ENCODE results near the gene ABO.

ABO gene

GRCh38 chr9:133248726-133249295 is 26.2 kb downstream of the ABO start:
- no peak for TF ChIP-seq CTCF (conservative IDR thresholded peaks at IDR 0.05; ENCODE audit: low read length)
- no peak for DNase-seq (ENCODE audit: low read depth)
- H3K4me3 ChIP-seq (ENCODE audit: low read length), result no peak overlapping the region

- DNase-seq (ENCODE audit: low read depth), result no peak
- TF ChIP-seq CTCF (conservative IDR thresholded peaks at IDR 0.05; ENCODE audit: low read length), result no peak
- no peak overlapping the region for H3K4me3 ChIP-seq (ENCODE audit: low read length)
These were observed 27.4 kb downstream of the ABO start for GRCh38 chr9:133247632-133248031.

GRCh38 chr9:133246991-133247390 is 28.0 kb downstream of the ABO start:
- TF ChIP-seq CTCF (conservative IDR thresholded peaks at IDR 0.05; ENCODE audit: low read length), result no peak
- H3K4me3 ChIP-seq (ENCODE audit: low read length), result no peak overlapping the region
- DNase-seq (ENCODE audit: low read depth), result no peak

- TF ChIP-seq CTCF (conservative IDR thresholded peaks at IDR 0.05; ENCODE audit: low read length), result no peak
- no peak overlapping the region for H3K4me3 ChIP-seq (ENCODE audit: low read length)
- no peak for DNase-seq (ENCODE audit: low read depth)
These were observed 28.4 kb downstream of the ABO start for GRCh38 chr9:133246562-133246961.

- H3K4me3 ChIP-seq (ENCODE audit: low read length), result no peak overlapping the region
- no peak for TF ChIP-seq CTCF (conservative IDR thresholded peaks at IDR 0.05; ENCODE audit: low read length)
- no peak for DNase-seq (ENCODE audit: low read depth)
These were observed 32.0 kb downstream of the ABO start for GRCh38 chr9:133242991-133243390.

GRCh38 chr9:133242241-133242640 is 32.8 kb downstream of the ABO start:
- DNase-seq (ENCODE audit: low read depth), result no peak
- H3K4me3 ChIP-seq (ENCODE audit: low read length), result no peak overlapping the region
- no peak for TF ChIP-seq CTCF (conservative IDR thresholded peaks at IDR 0.05; ENCODE audit: low read length)

- DNase-seq (ENCODE audit: low read depth), result no peak
- TF ChIP-seq CTCF (conservative IDR thresholded peaks at IDR 0.05; ENCODE audit: low read length), result no peak
- no peak overlapping the region for H3K4me3 ChIP-seq (ENCODE audit: low read length)
These were observed 35.4 kb downstream of the ABO start for GRCh38 chr9:133239533-133240090.
